HepG2 (cell line): ENCODE results near the gene NT5C2.

ENCODE experiments used
- FOXP1 ChIP-seq, 2 experiments: fragments of 450-650 bp in 1 of 2; IDR thresholded peaks; 2 replicates each; pipeline ENCODE4 v1.6.1; 2017 to 2018; ENCODE audit warnings: antibody characterized with exemption in 1 of 2
- GATAD2A ChIP-seq: IDR thresholded peaks from 2 replicates; pipeline ENCODE4 v1.6.1; 2016
- RAD21 ChIP-seq: fragments of 450-650 bp; formaldehyde crosslinking; IDR thresholded peaks from 2 replicates; pipeline ENCODE4 v1.5.0; 2020; ENCODE audit warnings: mild to moderate bottlenecking
- REST ChIP-seq, 2 experiments: IDR thresholded peaks; 2 replicates each; pipeline ENCODE4 v1.6.1; 2011 to 2012; ENCODE audit warnings: low read length in 2 of 2, borderline replicate concordance in 1 of 2, low read depth in 1 of 2, mild to moderate bottlenecking in 1 of 2, moderate library complexity in 1 of 2
- RXRB ChIP-seq: IDR thresholded peaks from 2 replicates; pipeline ENCODE4 v1.6.1; 2016; ENCODE audit warnings: borderline replicate concordance, missing genetic modification reagents, missing compliant biosample characterization
- ZNF121 ChIP-seq: sonication (generic); formaldehyde crosslinking; IDR thresholded peaks from 2 replicates; pipeline ENCODE4 v1.5.0; 2020; ENCODE audit warnings: mild to moderate bottlenecking, missing genetic modification reagents
- ZNF512 ChIP-seq: sonication (generic); formaldehyde crosslinking; IDR thresholded peaks from 2 replicates; pipeline ENCODE4 v1.4.0; 2020; ENCODE audit warnings: mild to moderate bottlenecking, missing genetic modification reagents

- TF ChIP-seq FOXP1 (IDR thresholded peaks at IDR 0.05), result no peak
- TF ChIP-seq FOXP1 (CRISPR knock-in tag; IDR thresholded peaks at IDR 0.05), result no peak
- TF ChIP-seq RAD21 (CRISPR knock-in tag), result no peak
- TF ChIP-seq ZNF512, result no peak
- no peak for TF ChIP-seq RXRB (CRISPR knock-in tag)
- no peak for TF ChIP-seq ZNF121 (CRISPR knock-in tag)
- TF ChIP-seq GATAD2A (CRISPR knock-in tag), result no peak; the same call in 1 of the 2 replicates
- no peak for TF ChIP-seq REST (IDR thresholded peaks at IDR 0.05; ENCODE audit: borderline replicate concordance in 1 of 2, low read depth in 1 of 2, low read length in 2 of 2)
Measured at GRCh38 chr10:103241262-103242011, 48.4 kb upstream of the NT5C2 start.
